B cell (primary cell): ENCODE data around the gene MSL3. TPM values are rescaled to one million over a fixed set of nuclear protein-coding genes. Genes with fewer than 3 reads are reported as not detected.

Source experiments
- ATAC-seq: fragments of 200-7000 bp; cut with Tn5 transposase; one replicate; pipeline ENCODE4 v1.10.0; 2021; ENCODE audit warnings: low read depth, mild to moderate bottlenecking, moderate number of reproducible peaks, moderate library complexity
- CTCF ChIA-PET: fragments of 350-600 bp; sonication (Branson Sonifier 250); formaldehyde crosslinking; loops from one replicate; lab custom pipeline; 2021; ENCODE audit warnings: antibody characterized with exemption, inconsistent platforms; lab: Charles Lee
- POLR2A ChIA-PET: fragments of 350-600 bp; sonication (Branson Sonifier 250); formaldehyde crosslinking; loops from one replicate; lab custom pipeline; 2021; ENCODE audit warnings: antibody characterized with exemption; lab: Charles Lee
- DNase-seq: peaks from one replicate; pipeline ENCODE4 v3.0.0; 2013
- H2AFZ ChIP-seq: 2 replicates; pipeline ENCODE4 v1.6.1; 2012; ENCODE audit warnings: mild to moderate bottlenecking, low read depth, low read length; ENCODE audit not compliant: insufficient read depth, poor library complexity, severe bottlenecking
- H3K27ac ChIP-seq, 2 donors: 1 replicate in 1 of 2; 2 replicates in 1 of 2; pipeline ENCODE4 v1.5.1; 2012 to 2013; ENCODE audit warnings: low read length in 2 of 2, mild to moderate bottlenecking in 2 of 2, moderate library complexity in 1 of 2
- H3K27me3 ChIP-seq, 4 experiments: fragments of 200-600 bp in 1 of 4; sonication (generic) in 1 of 4; replicated peaks in 1 of 4; 1 replicate in 2 of 4; 2 replicates in 2 of 4; pipeline versions ENCODE4 v1.6.1 to v1.7.0; 2013 to 2016; ENCODE audit warnings: low read length in 3 of 4, mild to moderate bottlenecking in 2 of 4, mixed read lengths in 1 of 4, moderate library complexity in 1 of 4; ENCODE audit not compliant: insufficient read depth in 4 of 4, control insufficient read depth in 3 of 4; ENCODE audit errors: control extremely low read depth in 1 of 4
- H3K36me3 ChIP-seq, 2 experiments: replicated peaks in 1 of 2; 1 replicate in 1 of 2; 2 replicates in 1 of 2; pipeline versions ENCODE4 v1.6.1 to v1.7.1; 2013; ENCODE audit warnings: low read length in 1 of 2; ENCODE audit not compliant: insufficient read depth in 2 of 2, control insufficient read depth in 1 of 2; ENCODE audit errors: control extremely low read depth in 1 of 2, extremely low read depth in 1 of 2
- H3K4me1 ChIP-seq, 2 donors: fragments of 200-600 bp in 1 of 2; sonication (generic) in 1 of 2; 1 replicate in 1 of 2; 2 replicates in 1 of 2; pipeline versions ENCODE4 v1.5.1 to v1.6.1; 2013 to 2017; ENCODE audit warnings: low read length in 2 of 2; ENCODE audit not compliant: control insufficient read depth in 2 of 2, insufficient read depth in 2 of 2
- H3K4me2 ChIP-seq: replicated peaks from 2 replicates; pipeline ENCODE3; 2012; ENCODE audit warnings: mild to moderate bottlenecking, low read depth, low read length; ENCODE audit not compliant: poor library complexity, severe bottlenecking
- H3K4me3 ChIP-seq, 5 experiments: fragments of 200-600 bp in 1 of 5; sonication (generic) in 1 of 5; 1 replicate in 3 of 5; 2 replicates in 2 of 5; pipeline versions ENCODE4 v1.5.1 to v1.7.0; 2011 to 2016; ENCODE audit warnings: low read length in 4 of 5, mild to moderate bottlenecking in 4 of 5, low read depth in 2 of 5, control low read depth in 1 of 5, moderate library complexity in 1 of 5; ENCODE audit not compliant: insufficient read depth in 1 of 5; ENCODE audit errors: control extremely low read depth in 1 of 5, extremely low read depth in 1 of 5
- H3K79me2 ChIP-seq: fragments of 200-600 bp; sonication (generic); one replicate; pipeline ENCODE4 v1.6.0; 2016; ENCODE audit warnings: low read length; ENCODE audit not compliant: control insufficient read depth, insufficient read depth
- H3K9ac ChIP-seq: fragments of 200-600 bp; sonication (generic); 2 replicates; pipeline ENCODE4 v1.6.1; 2017; ENCODE audit warnings: mild to moderate bottlenecking, low read length, moderate library complexity
- H3K9me3 ChIP-seq, 3 donors: one replicate each; pipeline versions ENCODE4 v1.6.1 to v1.7.1; 2013; ENCODE audit warnings: low read length in 2 of 3; ENCODE audit not compliant: control insufficient read depth in 2 of 3, insufficient read depth in 1 of 3; ENCODE audit errors: control extremely low read depth in 1 of 3
- H4K20me1 ChIP-seq: 2 replicates; pipeline ENCODE4 v1.6.0; 2012; ENCODE audit warnings: mild to moderate bottlenecking, low read length; ENCODE audit not compliant: insufficient read depth, control insufficient read depth, poor library complexity, severe bottlenecking
- H3K27ac Mint-ChIP-seq: one replicate; pipeline ENCODE4 v1.8.0; 2021; ENCODE audit warnings: mixed read lengths
- H3K27me3 Mint-ChIP-seq: one replicate; pipeline ENCODE4 v1.8.0; 2021; ENCODE audit warnings: mixed read lengths
- H3K4me1 Mint-ChIP-seq: one replicate; pipeline ENCODE4 v1.8.0; 2021; ENCODE audit warnings: mixed read lengths
- H3K4me3 Mint-ChIP-seq: one replicate; pipeline ENCODE4 v1.8.0; 2021; ENCODE audit warnings: mixed read lengths
- H3K9me3 Mint-ChIP-seq: one replicate; pipeline ENCODE4 v1.8.0; 2022; ENCODE audit warnings: mixed read lengths; ENCODE audit not compliant: insufficient read depth
- EZH2 ChIP-seq: IDR thresholded peaks from 2 replicates; pipeline ENCODE4 v1.6.1; 2012; ENCODE audit warnings: borderline replicate concordance, low read depth, mild to moderate bottlenecking, moderate library complexity, low read length; ENCODE audit not compliant: insufficient read depth, poor library complexity, severe bottlenecking
- WGBS: methylation state at CpG from one replicate; pipeline ENCODE4 v1.1.5; 2013; ENCODE audit warnings: missing lambda C conversion rate; ENCODE audit not compliant: insufficient coverage; 5-methylcytosine and 5-hydroxymethylcytosine counted together
- intact Hi-C: fragments of 100-400 bp; cut with micrococcal nuclease; formaldehyde crosslinking; loops from one replicate; pipeline ENCODE4 v1.10.0; 2022
- polyA plus RNA-seq: library from polyadenylated mRNA; depleted of rRNA; stranded (reverse); fragments of >200 nt; gene quantifications from 2 replicates; pipeline ENCODE4 v1.2.3, GENCODE V29; 2012
- total RNA-seq, 2 donors: library from RNA; stranded (reverse); fragments of 120-200 nt in 1 of 2; gene quantifications; 1 replicate in 1 of 2; 2 replicates in 1 of 2; pipeline versions ENCODE4 v1.2.3 to v1.2.4, GENCODE V29; 2013 to 2022
- TF ChIP-seq, protein P1 (sequence below): fragments of 200-600 bp; IDR thresholded peaks from one replicate; pipeline ENCODE4 v1.8.0; 2022; ENCODE audit warnings: antibody characterized with exemption, mild to moderate bottlenecking

MSL3 gene
- total and polyA plus RNA-seq, 2 donors (not counting 1 experiment from before 2014, with no cell fraction given) = 76.3 to 88.7 TPM

DNA sequence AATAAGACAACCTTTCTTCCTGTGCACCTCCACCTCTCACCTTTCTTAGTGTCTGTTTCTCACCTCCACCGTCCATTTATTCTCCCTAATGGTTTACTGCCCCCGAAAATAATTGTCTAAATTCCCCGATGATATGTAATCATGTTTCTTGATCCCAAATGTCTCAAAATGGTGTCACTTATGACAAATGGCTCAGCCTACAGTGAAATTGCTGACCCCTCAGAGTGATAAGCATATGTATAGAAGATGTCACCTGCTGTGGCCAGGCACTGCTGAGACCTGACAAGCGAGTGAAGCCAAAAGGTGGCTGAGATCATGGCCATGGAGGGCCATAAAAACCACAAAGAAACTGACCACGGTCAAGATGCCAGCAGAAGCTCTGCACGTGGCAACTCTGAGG lies 35.7 kb downstream of the MSL3 start:
- Mint-ChIP-seq H3K27ac (no peak overlapping the region), H3K27me3 (no peaks in the 10 kb centered on the region), H3K4me1 (peaks cover 30% of the 10 kb centered on the region), H3K4me3 (no peak overlapping the region), H3K9me3 (no peaks in the 10 kb centered on the region)
- Histone ChIP-seq H3K36me3 (no peaks in the 10 kb centered on the region), H3K4me2 (no peak overlapping the region), H3K27ac (no peak overlapping the region), H2AFZ (no peak overlapping the region), H4K20me1 (no peaks in the 10 kb centered on the region), H3K9ac (no peak overlapping the region), H3K4me3 (no peak overlapping the region), H3K4me1 (peaks cover 11 to 17% of the 10 kb centered on the region in 2 donors), H3K9me3 (no peaks in the 10 kb centered on the region), H3K79me2 (no peaks in the 10 kb centered on the region), H3K27me3 (no peaks in the 10 kb centered on the region)
- 80% methylated on average over 1 of the region's 6 CpGs for whole genome bisulfite sequencing
- intact Hi-C loops = loop anchor here (2.0 kb wide), 1 partner anchor 35 kb away; the partner anchor contains the start of gene MSL3
- CTCF ChIA-PET = no interaction called here
- POLR2A ChIA-PET = no interaction called here
- no peak for ATAC-seq
- DNase-seq = no peak
- no peak for TF ChIP-seq EZH2
- TF ChIP-seq, protein P1, sequence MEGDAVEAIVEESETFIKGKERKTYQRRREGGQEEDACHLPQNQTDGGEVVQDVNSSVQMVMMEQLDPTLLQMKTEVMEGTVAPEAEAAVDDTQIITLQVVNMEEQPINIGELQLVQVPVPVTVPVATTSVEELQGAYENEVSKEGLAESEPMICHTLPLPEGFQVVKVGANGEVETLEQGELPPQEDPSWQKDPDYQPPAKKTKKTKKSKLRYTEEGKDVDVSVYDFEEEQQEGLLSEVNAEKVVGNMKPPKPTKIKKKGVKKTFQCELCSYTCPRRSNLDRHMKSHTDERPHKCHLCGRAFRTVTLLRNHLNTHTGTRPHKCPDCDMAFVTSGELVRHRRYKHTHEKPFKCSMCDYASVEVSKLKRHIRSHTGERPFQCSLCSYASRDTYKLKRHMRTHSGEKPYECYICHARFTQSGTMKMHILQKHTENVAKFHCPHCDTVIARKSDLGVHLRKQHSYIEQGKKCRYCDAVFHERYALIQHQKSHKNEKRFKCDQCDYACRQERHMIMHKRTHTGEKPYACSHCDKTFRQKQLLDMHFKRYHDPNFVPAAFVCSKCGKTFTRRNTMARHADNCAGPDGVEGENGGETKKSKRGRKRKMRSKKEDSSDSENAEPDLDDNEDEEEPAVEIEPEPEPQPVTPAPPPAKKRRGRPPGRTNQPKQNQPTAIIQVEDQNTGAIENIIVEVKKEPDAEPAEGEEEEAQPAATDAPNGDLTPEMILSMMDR = no peak

DNA sequence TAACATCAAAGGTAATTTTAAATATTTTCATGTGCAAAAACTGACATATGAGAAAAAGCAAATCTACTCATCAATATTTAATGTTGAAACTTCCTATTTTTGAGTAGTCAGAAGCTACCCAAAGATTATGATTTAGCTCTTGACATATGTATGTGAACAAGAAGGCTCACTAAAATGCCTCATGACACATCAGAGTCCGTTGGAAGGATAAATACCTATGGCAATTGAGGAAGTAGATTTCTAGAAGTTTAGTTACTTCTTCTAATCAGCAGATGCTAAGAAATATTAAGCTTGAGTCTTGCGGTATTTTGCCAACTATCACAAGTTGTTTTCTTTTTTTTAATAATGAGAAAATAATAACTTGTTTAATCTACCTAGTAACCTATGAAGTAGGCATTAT lies 55.3 kb downstream of the MSL3 start:
- intact Hi-C loops = no loop called here
- Histone ChIP-seq H2AFZ (no peak overlapping the region), H3K4me1 (no peaks in the 10 kb centered on the region), H4K20me1 (no peaks in the 10 kb centered on the region), H3K4me3 (no peak overlapping the region), H3K79me2 (no peaks in the 10 kb centered on the region), H3K27ac (no peak overlapping the region), H3K27me3 (no peaks in the 10 kb centered on the region), H3K9me3 (no peaks in the 10 kb centered on the region), H3K36me3 (no peaks in the 10 kb centered on the region), H3K4me2 (no peak overlapping the region), H3K9ac (no peak overlapping the region)
- Mint-ChIP-seq H3K4me3 (no peak overlapping the region), H3K4me1 (no peaks in the 10 kb centered on the region), H3K27ac (no peak overlapping the region), H3K27me3 (no peaks in the 10 kb centered on the region), H3K9me3 (no peaks in the 10 kb centered on the region)
- no CpG with 5 or more reads among the region's 2 CpGs for WGBS
- ChIA-PET POLR2A (no interaction called here), CTCF (no interaction called here)
- ATAC-seq (no peak), DNase-seq (no peak)
- no peak for TF ChIP-seq EZH2
- TF ChIP-seq, protein P1 = no peak

Other genes with a start within 250 kb of the MSL3 start
- gene ARHGAP6, start 92.3 kb upstream of the MSL3 start, total RNA-seq = 2.1 and 2.6 TPM in 2 replicates
- gene ARHGAP6, start 92.3 kb upstream of the MSL3 start, polyA plus RNA-seq = 0.61 and 1.6 TPM in 2 replicates